ENCODE data around the gene ZFYVE27. TPM values are rescaled to one million over a fixed set of nuclear protein-coding genes. Genes with fewer than 3 reads are reported as not detected.

Gene ZFYVE27
- polyA plus RNA-seq, 3 donors = 13.5 to 16.4 (median 14.6) TPM

DNA sequence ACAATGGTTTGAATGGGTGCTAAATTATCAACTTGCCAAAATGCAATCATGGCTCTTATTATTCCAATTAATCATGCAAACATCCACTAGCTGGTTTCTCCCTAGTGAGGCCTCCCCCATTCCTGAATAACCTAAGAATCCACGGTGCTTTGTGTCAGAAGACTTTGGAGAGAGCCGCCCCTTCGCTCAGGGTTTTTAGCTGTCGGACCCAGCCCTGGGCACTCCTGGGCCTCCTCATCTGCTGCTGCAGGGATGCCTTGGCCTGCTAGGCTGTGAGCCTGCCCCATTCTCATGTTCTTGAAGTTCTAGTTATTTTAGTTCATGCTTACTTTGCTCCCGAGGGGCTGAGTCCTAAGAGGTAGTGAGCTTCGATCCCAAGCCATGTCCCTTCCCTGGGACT, 69.0 kb downstream of the ZFYVE27 start:
- WGBS, 3 donors = 79 to 85% (median 83%) methylated on average over 6 of the region's 6 CpGs

GRCh38 chr10:97810446-97810845, 73.5 kb downstream of the ZFYVE27 start:
- no peak overlapping the region for H3K27ac ChIP-seq (ENCODE audit: low read depth, low read length)
- 77 to 85% (median 84%) methylated on average over 7 of the region's 7 CpGs for WGBS, 3 donors

More for the DNA sequence above, 69.0 kb downstream of the ZFYVE27 start:
- H3K27ac ChIP-seq (ENCODE audit: low read depth, low read length) = no peak overlapping the region

Other genes starting within 250 kb of the ZFYVE27 start
- gene MMS19, start 238.7 kb upstream of the ZFYVE27 start, polyA plus RNA-seq = 10 to 100 TPM; 30.1 to 47.9 (median 31.4) TPM
- 10 to 100 TPM in 2 of 3 donors, 1 to 10 TPM in 1; 8.0 to 38.8 (median 24.9) TPM for gene UBTD1, start 238.2 kb upstream of the ZFYVE27 start, polyA plus RNA-seq
- gene ANKRD2, start 164.3 kb upstream of the ZFYVE27 start, polyA plus RNA-seq = 1 to 10 TPM in 1 of 3 donors, under 1 TPM in 2; 0.21 to 2.5 (median 0.67) TPM
- gene HOGA1, start 152.7 kb upstream of the ZFYVE27 start, polyA plus RNA-seq = 1 to 10 TPM; 1.2 to 6.6 (median 4.6) TPM
- gene C10orf62, start 147.4 kb upstream of the ZFYVE27 start, polyA plus RNA-seq = under 1 TPM in 1 of 3 donors, not detected in 2; 0.10 TPM
- gene MORN4, start 103.6 kb upstream of the ZFYVE27 start, polyA plus RNA-seq = 1 to 10 TPM; 2.8 to 4.6 (median 4.0) TPM
- 1 to 10 TPM; 2.7 to 9.7 (median 8.6) TPM for gene PI4K2A, start 96.5 kb upstream of the ZFYVE27 start, polyA plus RNA-seq
- gene AVPI1, start 49.9 kb upstream of the ZFYVE27 start, polyA plus RNA-seq = 10 to 100 TPM in 2 of 3 donors, 1 to 10 TPM in 1; 8.5 to 38.3 (median 27.8) TPM
- gene MARVELD1, start 23.4 kb upstream of the ZFYVE27 start, polyA plus RNA-seq = 10 to 100 TPM in 1 of 3 donors, 1 to 10 TPM in 2; 4.5 to 29.9 (median 8.7) TPM
- gene SFRP5, start 34.9 kb downstream of the ZFYVE27 start, polyA plus RNA-seq = 10 to 100 TPM in 1 of 3 donors, under 1 TPM in 2; 0.11 to 86.2 (median 0.67) TPM
- gene GOLGA7B, start 112.7 kb downstream of the ZFYVE27 start, polyA plus RNA-seq = 1 to 10 TPM in 1 of 3 donors, under 1 TPM in 2; 0.11 to 2.7 (median 0.43) TPM

Data from adipose tissue (tissue), 3 donors.